HG02870 (cell line): ENCODE data around the gene KYNU.
"Not testable (repeated sequence)": the region's sequence is repeated elsewhere in the genome, so short reads cannot be mapped to it uniquely, and the experiment has no call there.

Experiments
- ATAC-seq: cut with Tn5 transposase; IDR thresholded peaks from one replicate; pipeline ENCODE4 v1.9.1; 2021; ENCODE audit warnings: mild to moderate bottlenecking, moderate library complexity; ENCODE audit not compliant: unreplicated experiment

The KYNU gene

DNA sequence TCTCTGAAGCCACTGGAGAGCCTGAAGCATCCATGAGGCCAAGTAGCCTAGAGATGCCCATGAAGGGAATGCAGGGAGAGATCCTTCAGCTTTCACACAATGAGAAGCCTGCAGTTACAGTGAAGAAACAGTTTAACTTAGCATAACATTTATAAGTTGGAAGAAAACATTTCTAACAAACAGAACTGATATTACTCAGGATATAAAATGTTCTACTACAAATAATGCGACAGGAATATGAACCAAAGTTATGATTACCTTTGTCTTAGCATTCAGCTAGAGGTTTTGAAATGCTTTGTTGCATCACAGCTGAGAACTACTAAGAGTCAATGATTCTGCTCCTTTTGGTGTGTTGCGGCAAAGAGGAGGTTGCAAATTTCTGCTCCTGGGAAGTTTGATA is 6.9 kb upstream of the KYNU start:
- no peak for ATAC-seq

DNA sequence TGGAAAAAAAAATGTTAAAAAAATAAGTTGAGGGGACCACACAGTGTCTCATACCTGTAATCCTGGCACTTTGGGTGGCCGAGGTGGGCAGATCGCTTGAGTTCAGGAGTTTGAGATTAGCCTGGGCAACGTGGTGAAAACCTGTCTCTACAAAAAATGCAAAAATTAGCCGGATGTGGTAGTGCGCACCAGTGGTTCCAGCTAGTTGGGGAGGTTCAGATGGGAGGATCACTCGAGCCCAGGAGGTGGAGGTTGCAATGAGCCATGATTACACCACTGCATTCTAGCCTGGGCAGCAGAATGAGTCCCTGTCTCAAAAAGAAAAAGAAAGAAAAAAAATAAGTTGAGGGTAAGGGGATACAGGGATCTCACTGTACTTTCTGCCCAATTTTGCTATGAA is 6.1 kb upstream of the KYNU start:
- no peak for ATAC-seq

DNA sequence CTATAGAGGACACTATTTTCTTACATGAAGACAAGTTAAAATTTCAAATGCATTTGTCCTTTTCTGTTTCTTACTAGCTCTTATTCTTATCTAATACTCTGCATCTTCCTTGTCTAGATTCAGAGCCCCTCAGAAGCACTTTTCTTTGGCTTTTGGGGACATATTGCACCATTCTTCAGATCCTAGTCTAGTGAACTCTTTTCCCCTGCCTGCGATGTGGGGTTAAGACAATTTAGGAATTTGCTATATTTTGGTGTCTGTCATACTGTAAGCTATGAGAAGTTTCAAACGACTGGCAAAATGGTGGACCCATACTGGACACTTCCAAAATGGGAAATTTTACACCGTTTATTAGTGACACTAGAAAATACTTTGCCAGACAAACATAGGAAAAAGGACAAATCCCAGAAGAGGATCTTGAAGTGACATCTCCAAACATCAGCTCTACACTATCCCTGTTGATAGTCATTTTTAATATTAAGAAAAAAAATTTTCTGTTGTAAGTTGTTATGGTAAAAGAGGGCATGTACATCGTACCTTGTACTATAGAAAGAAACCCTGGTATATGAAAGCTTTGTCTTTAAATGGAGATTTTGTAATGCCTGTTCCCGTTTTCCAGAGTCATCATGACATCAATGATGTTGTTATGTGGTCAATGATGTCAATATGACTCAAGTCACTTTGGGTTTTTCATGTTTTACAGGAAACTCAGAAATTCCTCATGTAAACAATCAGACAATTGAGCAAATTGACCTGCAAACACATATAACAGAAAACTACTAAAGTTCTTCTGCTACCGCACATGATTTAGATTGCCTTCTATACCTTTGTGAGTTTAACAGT is 4.4 kb upstream of the KYNU start:
- no peak for ATAC-seq

DNA sequence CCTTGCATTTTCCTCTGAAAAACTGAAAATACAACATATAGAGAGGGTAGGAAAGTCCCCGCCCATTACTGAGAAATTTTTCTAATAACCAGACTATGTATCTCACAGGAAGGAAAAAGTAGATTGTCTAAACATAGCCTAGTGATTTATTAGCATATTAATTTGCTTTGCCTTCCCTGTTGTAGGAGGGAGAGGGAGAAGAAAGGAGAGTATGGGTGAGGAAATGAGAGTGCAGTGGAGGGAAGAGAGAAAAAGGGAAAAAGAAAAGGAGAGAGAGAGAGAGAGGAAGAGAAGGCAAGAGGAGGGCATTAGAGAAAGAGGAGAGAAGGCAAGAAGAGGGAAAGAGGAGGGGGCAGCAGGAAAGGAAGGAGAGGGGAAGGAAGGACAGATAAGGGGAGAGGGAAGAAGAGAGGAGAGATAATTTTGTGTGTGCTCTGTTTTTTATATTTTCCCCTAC is 3.6 kb upstream of the KYNU start:
- no peak for ATAC-seq

GRCh38 chr2:142874293-142874814 is 3.1 kb upstream of the KYNU start:
- no peak for ATAC-seq

GRCh38 chr2:142875010-142875409 is 2.5 kb upstream of the KYNU start:
- no peak for ATAC-seq

- no peak for ATAC-seq
Observed at GRCh38 chr2:142875652-142876051, 1.8 kb upstream of the KYNU start.

DNA sequence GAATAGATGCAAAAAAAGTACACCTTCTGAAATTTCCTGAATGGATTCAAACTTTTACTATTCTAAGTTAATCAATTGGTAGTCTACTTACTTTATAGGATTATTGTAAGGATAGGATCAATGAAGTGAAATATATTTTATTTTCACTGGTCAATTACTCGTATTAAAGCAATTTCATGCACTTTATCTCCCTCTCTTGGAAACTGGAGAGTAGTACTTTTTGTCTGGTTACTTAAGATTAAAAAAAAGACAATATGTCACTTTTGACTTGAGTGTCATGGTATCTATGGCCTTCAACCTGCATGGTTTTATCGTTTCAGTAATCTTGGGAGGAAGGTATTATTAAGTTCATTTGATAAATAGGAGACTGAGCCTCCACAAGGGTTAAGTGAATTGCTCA is 1.0 kb upstream of the KYNU start:
- no peak for ATAC-seq

DNA sequence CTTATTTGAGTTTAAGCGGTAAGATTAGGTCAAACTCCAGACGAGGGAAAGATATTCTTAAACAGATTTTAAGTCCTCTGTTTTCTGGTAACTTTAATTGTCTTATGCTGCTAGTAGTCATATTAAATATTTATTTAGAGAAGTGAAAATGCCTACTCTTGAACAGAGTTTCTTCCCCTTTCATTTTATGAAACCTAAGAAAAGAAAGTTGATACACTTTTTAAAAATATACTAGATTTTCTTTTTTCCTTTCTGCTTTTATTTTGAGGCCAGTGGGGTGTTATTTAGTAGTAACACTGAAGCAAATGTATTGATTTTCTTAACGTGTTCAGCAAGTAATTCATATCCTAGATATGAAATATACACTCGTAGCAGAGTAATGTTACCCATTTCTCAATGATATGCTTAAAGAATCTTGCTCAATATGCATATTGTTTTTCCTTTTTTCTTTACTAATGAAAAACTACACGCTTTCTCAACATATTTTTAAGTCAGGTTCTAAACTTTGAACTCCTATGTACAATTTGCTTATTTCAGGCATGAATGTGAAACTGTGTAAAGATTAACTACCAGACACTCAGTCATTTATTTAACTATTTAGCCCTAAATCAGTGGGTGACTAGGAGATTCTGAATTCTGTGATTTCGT is 691 bp downstream of the KYNU start:
- peak; percentile 45 for ATAC-seq

DNA sequence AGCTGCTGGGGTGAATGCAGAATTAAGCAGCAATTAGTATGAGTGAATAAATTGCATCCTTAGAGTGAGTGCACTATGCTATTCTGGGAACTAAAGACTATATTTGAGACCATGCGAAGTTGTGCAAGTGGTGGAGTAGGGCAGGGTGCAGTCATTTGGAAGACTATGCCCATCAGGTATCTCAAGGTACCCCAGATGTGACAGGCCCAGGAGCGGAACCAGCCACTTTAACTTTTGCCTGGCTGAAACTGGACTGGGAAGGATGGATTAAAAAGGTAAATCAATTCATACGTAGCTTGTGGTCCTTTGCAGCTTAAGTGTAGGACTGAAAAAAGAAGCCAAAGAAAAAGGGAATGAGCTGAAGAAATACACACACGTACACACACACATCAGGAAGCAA is 1.7 kb downstream of the KYNU start:
- no peak for ATAC-seq

DNA sequence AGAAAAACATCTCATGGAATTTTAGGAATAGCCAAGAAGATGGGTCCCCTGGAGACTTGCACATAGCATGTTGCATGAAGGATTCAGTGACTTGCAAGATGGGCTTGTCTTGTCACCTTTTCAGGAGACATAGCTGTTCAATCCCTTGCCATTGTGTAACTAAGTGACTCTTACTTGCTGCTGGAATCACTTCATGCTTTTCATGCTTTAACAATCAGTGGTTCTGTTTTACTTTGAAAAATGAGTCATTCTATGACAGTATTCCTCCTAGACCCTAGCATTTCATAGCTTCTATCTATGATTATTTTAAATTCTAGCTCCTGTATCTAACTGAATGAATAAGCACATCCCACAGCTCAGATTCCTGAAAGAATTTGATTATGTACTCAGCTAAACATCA is 2.8 kb downstream of the KYNU start:
- no peak for ATAC-seq

GRCh38 chr2:142881619-142882018 is 4.2 kb downstream of the KYNU start:
- ATAC-seq, result no peak

DNA sequence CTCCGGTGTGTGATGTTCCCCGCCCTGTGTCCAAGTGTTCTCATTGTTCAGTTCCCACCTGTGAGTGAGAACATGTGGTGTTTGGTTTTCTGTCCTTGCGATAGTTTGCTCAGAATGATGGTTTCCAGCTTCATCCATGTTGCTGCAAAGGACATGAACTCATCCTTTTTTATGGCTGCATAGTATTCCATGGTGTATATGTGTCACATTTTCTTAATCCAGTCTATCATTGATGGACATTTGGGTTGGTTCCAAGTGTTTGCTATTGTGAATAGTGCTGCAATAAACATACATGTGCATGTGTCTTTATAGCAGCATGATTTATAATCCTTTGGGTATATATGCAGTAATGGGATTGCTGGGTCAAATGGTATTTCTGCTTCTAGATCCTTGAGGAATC is 5.0 kb downstream of the KYNU start:
- ATAC-seq, result not testable (repeated sequence)

- no peak for ATAC-seq
Observed at GRCh38 chr2:142883526-142883925, 6.1 kb downstream of the KYNU start.

DNA sequence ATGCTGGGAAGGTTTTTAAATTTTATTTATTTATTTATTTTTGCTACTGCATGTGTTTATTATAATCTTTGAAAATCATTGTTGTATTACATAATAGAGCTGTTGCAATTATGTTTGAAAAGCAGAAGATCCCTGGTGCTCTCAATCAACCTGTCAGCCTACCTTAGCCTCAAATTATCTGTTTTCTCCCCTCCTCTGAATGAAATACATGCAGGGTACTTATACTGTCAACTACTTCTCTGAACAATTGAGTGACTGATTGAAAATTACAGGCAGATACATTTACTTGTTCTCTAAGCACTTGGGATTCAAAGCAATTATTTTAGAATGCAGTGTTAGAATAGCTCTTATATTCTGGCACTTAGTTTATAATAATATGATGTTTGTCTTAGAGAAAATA is 8.1 kb downstream of the KYNU start:
- ATAC-seq, result no peak

- peak; percentile 99 for ATAC-seq
Observed at GRCh38 chr2:142892715-142893114, 15.3 kb downstream of the KYNU start.

GRCh38 chr2:142893241-142893640 is 15.8 kb downstream of the KYNU start:
- no peak for ATAC-seq

GRCh38 chr2:142897807-142898206 is 20.3 kb downstream of the KYNU start:
- no peak for ATAC-seq

GRCh38 chr2:142900327-142900726 is 22.9 kb downstream of the KYNU start:
- ATAC-seq, result not testable (repeated sequence)

GRCh38 chr2:142901780-142902179 is 24.3 kb downstream of the KYNU start:
- no peak for ATAC-seq

DNA sequence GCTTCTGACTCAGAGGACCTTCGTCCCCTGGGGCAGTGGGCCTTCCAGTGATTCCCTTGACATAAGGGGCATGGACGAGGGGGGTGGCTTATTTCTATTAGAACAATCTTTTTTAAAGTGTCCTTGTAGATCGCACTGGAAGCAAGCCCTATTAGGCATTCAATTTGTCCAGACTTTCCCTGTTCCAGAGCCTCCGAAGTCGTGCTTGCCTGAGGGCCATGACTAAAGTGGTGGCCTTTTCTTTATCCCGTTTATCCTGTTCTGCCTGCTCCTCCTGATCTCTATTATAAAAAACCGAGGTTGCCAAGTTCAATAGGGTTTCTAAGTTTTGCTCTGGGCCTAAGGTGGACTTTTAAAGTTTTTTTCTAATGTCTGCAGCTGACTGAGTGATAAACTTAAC is 26.3 kb downstream of the KYNU start:
- not testable (repeated sequence) for ATAC-seq

- ATAC-seq, result no peak
Observed at GRCh38 chr2:142907653-142908052, 30.2 kb downstream of the KYNU start.
